ENCODE results near the gene CNTLN. TPM values are rescaled to one million over a fixed set of nuclear protein-coding genes. Genes with fewer than 3 reads are reported as not detected.

The CNTLN gene
- total RNA-seq, 1 experiment from 2014 or later, result 15.0 TPM

- Histone ChIP-seq H3K27ac (ENCODE audit: insufficient read length, low read depth, low read length) (no peak overlapping the region), H2BK15ac (ENCODE audit: low read depth, low read length) (no peak overlapping the region), H4K5ac (ENCODE audit: insufficient read length, low read depth, low read length) (no peak overlapping the region), H2BK12ac (ENCODE audit: insufficient read length, low read depth, low read length) (no peak overlapping the region), H3K14ac (ENCODE audit: insufficient read depth, low read length) (no peak overlapping the region), H2BK20ac (ENCODE audit: low read depth, low read length, poor library complexity, severe bottlenecking) (no peak overlapping the region), H4K8ac (replicated peaks; ENCODE audit: insufficient read length, low read depth, low read length) (no peak overlapping the region), H3K9ac (ENCODE audit: extremely low read depth, insufficient read length, low read length) (no peak overlapping the region), H3K9me3 (ENCODE audit: control insufficient read depth, low read depth, low read length) (no peaks in the 10 kb centered on the region), H3K23ac (ENCODE audit: insufficient read length, low read depth, low read length) (no peak overlapping the region), H3K27me3 (ENCODE audit: insufficient read depth, low read length) (no peaks in the 10 kb centered on the region), H4K20me1 (ENCODE audit: control insufficient read depth, insufficient read depth, insufficient read length) (no peaks in the 10 kb centered on the region), H2BK5ac (ENCODE audit: insufficient read length, low read length) (no peak overlapping the region), H2AFZ (ENCODE audit: low read length) (no peak overlapping the region), H2AK5ac (ENCODE audit: insufficient read length, low read length) (no peak overlapping the region), H2BK120ac (ENCODE audit: low read depth, low read length, poor library complexity, severe bottlenecking) (no peak overlapping the region), H3K4me2 (ENCODE audit: insufficient read depth, insufficient read length, low read length) (no peak overlapping the region), H3K23me2 (ENCODE audit: insufficient read length, low read depth, low read length, poor library complexity, severe bottlenecking) (no peaks in the 10 kb centered on the region), H3K79me1 (ENCODE audit: insufficient read depth, low read depth, low read length, poor library complexity, severe bottlenecking) (no peaks in the 10 kb centered on the region), H3K79me2 (ENCODE audit: insufficient read depth, low read length) (no peaks in the 10 kb centered on the region), H3K56ac (ENCODE audit: insufficient read length, low read depth, low read length) (no peak overlapping the region), H4K91ac (ENCODE audit: insufficient read length, low read depth, low read length) (no peak overlapping the region), H3K18ac (ENCODE audit: insufficient read length, low read depth, low read length) (no peak overlapping the region), H3K4me1 (ENCODE audit: insufficient read depth, low read length) (no peaks in the 10 kb centered on the region), H3K4ac (ENCODE audit: low read depth, low read length) (no peak overlapping the region), H3T11ph (ENCODE audit: low read length) (no peak overlapping the region)
- no peak for TF ChIP-seq CTCF (conservative IDR thresholded peaks at IDR 0.05)
- Mint-ChIP-seq H3K27me3 (ENCODE audit: low read depth) (no peaks in the 10 kb centered on the region), H3K4me3 (no peak overlapping the region), H3K9me3 (no peaks in the 10 kb centered on the region; a peak in 1 of 5 replicates), H3K4me1 (peaks cover 10% of the 10 kb centered on the region in 2 experiments), H3K27ac (0 out of 7 replicates have a peak overlapping the region, but pooled peaks of 1 of the 3 experiments have one; percentile 10), H3K36me3 (ENCODE audit: insufficient read depth in 1 of 3, low read depth in 3 of 3) (peaks cover 0 to 6% (median 0%) of the 10 kb centered on the region in 3 experiments; a peak in 2 of 7 replicates)
- no peak for DNase-seq
Measured at GRCh38 chr9:17191082-17191481, 56.2 kb downstream of the CNTLN start.
